Calu3 (cell line): ENCODE measurements around the gene ZBTB32. TPM values are rescaled to one million over a fixed set of nuclear protein-coding genes. Genes with fewer than 3 reads are reported as not detected.

Source experiments
- BruUV-seq: library from RNA; stranded (reverse); fragments of 400-500 nt; replicated peaks from 2 replicates; lab custom pipeline; 2021; lab: Mats Ljungman, UMichigan
- CTCF ChIA-PET: fragments of 300-600 bp; sonication (Branson Sonifier 250); formaldehyde crosslinking; loops from one replicate; lab custom pipeline; 2022; ENCODE audit warnings: antibody characterized with exemption; lab: Charles Lee
- DNase-seq: peaks from one replicate; pipeline ENCODE4 v3.0.0; 2022
- H3K27ac Mint-ChIP-seq: one replicate; pipeline ENCODE4 v1.8.0; 2022; ENCODE audit warnings: mixed read lengths; ENCODE audit not compliant: unreplicated experiment
- H3K27me3 Mint-ChIP-seq: one replicate; pipeline ENCODE4 v1.8.0; 2022; ENCODE audit warnings: mixed read lengths; ENCODE audit not compliant: unreplicated experiment
- H3K36me3 Mint-ChIP-seq: one replicate; pipeline ENCODE4 v1.8.0; 2022; ENCODE audit warnings: mild to moderate bottlenecking, moderate library complexity, mixed read lengths; ENCODE audit not compliant: insufficient read depth, unreplicated experiment
- H3K4me1 Mint-ChIP-seq: one replicate; pipeline ENCODE4 v1.8.0; 2022; ENCODE audit warnings: mild to moderate bottlenecking, low read depth, mixed read lengths; ENCODE audit not compliant: unreplicated experiment
- H3K4me3 Mint-ChIP-seq: one replicate; pipeline ENCODE4 v1.8.0; 2022; ENCODE audit warnings: mild to moderate bottlenecking, low read depth, moderate library complexity, mixed read lengths; ENCODE audit not compliant: unreplicated experiment
- H3K9me3 Mint-ChIP-seq: one replicate; pipeline ENCODE4 v1.8.0; 2022; ENCODE audit warnings: low read depth, mixed read lengths; ENCODE audit not compliant: unreplicated experiment
- intact Hi-C: fragments of 100-400 bp; cut with micrococcal nuclease; formaldehyde crosslinking; loops from one replicate; pipeline ENCODE4 v1.10.0; 2022; ENCODE audit not compliant: unreplicated experiment
- total RNA-seq: library from RNA; stranded (reverse); gene quantifications from 2 replicates; pipeline ENCODE4 v1.2.3, GENCODE V29; 2022
- TF ChIP-seq, protein P1 (sequence below): fragments of 200-600 bp; IDR thresholded peaks from one replicate; pipeline ENCODE4 v1.8.0; 2022; ENCODE audit warnings: antibody characterized with exemption; ENCODE audit not compliant: unreplicated experiment

The ZBTB32 gene
- total RNA-seq, 1 experiment from 2014 or later: not detected

DNA sequence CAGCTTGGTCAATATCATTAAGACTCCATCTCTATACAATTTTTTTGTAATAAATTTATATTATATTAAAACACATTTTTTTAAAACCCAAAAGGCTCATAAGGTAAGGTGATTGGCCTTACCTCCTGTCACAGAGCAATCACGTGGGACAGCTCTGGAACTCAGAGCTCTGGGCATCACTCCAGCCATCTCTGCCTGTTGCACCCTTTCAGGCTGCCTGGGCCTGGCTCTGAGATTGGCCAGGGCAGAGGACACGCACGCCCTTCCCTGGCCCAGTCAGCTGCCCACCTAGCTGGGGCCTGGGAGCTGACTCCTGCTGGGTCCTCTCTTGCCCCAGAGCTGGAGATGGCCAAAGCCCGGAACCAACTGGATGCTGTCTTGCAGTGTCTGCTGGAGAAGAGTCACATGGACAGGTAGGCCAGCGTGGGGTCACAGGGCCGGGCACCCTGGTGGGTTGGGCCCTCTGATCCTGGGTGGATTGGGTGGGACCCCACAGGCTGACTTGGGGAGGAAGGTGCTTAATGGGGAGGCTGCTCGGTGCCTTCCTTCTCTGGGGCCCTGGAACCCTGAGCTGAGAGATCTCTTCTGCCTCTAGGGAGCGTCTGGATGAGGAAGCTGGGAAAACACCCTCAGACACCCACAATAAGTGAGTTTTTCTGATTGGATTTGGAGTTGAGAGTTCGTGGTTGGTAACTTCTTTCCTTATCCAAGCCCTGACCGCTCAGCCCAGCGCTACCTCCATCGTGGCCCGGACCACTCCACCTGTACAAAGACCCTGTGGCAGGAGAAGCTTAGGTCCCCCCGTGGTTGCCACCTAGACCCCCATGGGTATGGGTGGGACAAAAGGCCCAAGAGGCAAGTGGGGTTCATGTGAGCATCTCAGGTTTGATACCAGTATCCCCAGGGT lies 47.7 kb downstream of the ZBTB32 start:
- H3K36me3 Mint-ChIP-seq: peaks cover 53% of the 10 kb centered on the region
- no peak overlapping the region for H3K4me3 Mint-ChIP-seq
- TF ChIP-seq, protein P1, sequence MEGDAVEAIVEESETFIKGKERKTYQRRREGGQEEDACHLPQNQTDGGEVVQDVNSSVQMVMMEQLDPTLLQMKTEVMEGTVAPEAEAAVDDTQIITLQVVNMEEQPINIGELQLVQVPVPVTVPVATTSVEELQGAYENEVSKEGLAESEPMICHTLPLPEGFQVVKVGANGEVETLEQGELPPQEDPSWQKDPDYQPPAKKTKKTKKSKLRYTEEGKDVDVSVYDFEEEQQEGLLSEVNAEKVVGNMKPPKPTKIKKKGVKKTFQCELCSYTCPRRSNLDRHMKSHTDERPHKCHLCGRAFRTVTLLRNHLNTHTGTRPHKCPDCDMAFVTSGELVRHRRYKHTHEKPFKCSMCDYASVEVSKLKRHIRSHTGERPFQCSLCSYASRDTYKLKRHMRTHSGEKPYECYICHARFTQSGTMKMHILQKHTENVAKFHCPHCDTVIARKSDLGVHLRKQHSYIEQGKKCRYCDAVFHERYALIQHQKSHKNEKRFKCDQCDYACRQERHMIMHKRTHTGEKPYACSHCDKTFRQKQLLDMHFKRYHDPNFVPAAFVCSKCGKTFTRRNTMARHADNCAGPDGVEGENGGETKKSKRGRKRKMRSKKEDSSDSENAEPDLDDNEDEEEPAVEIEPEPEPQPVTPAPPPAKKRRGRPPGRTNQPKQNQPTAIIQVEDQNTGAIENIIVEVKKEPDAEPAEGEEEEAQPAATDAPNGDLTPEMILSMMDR: no peak
- DNase-seq: no peak
- no peak overlapping the region for H3K27ac Mint-ChIP-seq
- no TSS peak for BruUV-seq
- no peaks in the 10 kb centered on the region for H3K9me3 Mint-ChIP-seq
- CTCF ChIA-PET: no interaction called here
- intact Hi-C loops: no loop called here
- no peaks in the 10 kb centered on the region for H3K27me3 Mint-ChIP-seq
- H3K4me1 Mint-ChIP-seq: peaks cover 18% of the 10 kb centered on the region

DNA sequence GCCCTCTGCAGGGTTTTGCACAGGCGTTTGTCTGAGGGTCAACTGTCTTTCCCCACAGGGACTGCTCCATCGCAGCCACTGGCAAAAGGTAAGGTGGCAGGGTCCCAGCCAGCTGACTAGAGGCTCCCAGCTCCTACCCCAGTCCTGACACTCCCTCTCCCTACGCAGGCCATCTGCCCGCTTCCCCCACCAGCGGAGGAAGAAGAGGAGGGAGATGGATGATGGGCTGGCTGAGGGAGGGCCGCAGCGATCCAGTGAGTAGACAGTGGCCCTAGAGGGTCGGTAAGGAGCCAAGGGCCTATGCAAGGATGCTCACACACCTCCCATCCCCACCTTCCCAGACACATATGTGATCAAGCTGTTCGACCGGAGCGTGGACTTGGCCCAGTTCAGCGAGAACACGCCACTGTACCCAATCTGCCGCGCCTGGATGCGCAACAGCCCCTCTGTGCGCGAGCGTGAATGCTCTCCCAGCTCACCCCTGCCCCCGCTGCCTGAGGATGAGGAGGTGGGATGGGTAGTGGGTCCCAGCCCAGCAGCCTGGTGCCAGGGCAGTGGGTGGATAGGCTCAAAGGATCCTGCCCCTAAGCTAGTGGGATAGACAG lies 48.5 kb downstream of the ZBTB32 start:
- no peaks in the 10 kb centered on the region for H3K27me3 Mint-ChIP-seq
- H3K9me3 Mint-ChIP-seq: no peaks in the 10 kb centered on the region
- TF ChIP-seq, protein P1: no peak
- BruUV-seq: no TSS peak
- DNase-seq: no peak
- peaks cover 60% of the 10 kb centered on the region for H3K36me3 Mint-ChIP-seq
- CTCF ChIA-PET: no interaction called here
- H3K4me3 Mint-ChIP-seq: no peak overlapping the region
- intact Hi-C loops: no loop called here
- H3K27ac Mint-ChIP-seq: no peak overlapping the region
- peaks cover 16% of the 10 kb centered on the region for H3K4me1 Mint-ChIP-seq

DNA sequence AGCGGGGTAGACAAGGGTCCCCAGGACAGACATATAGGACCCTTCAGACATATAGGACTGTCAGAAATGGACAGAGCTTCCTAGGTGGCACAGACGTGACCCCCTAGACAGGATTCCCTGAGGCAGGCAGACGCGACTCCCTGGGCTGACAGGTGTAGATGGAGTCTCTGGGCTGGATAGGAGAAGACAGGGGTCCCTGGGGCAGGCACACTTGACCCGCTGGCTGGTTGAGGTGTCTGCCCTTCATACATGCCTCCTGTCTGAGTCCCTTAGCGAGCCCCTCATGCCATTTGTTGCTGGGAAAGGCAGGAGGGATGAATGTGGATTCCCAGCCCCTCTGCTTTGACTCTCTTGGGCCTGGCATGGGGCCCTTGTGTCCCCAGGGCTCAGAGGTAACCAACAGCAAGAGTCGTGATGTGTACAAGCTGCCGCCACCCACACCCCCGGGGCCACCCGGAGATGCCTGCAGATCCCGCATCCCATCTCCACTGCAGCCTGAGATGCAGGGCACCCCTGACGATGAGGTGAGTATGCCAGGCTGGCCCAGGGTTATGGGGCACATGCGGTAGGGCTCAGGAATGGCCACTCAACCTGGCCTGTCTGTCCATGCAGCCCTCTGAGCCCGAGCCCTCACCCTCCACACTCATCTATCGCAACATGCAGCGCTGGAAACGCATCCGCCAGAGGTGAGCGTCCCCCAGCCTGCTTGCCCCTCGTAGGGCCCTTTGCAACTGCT lies 49.4 kb downstream of the ZBTB32 start:
- DNase-seq: no peak
- Mint-ChIP-seq H3K27me3 (no peaks in the 10 kb centered on the region), H3K4me1 (peaks cover 15% of the 10 kb centered on the region), H3K27ac (no peak overlapping the region), H3K36me3 (peaks cover 60% of the 10 kb centered on the region), H3K4me3 (no peak overlapping the region), H3K9me3 (no peaks in the 10 kb centered on the region)
- CTCF ChIA-PET: no interaction called here
- TF ChIP-seq, protein P1: no peak
- no TSS peak for BruUV-seq
- intact Hi-C loops: no loop called here

DNA sequence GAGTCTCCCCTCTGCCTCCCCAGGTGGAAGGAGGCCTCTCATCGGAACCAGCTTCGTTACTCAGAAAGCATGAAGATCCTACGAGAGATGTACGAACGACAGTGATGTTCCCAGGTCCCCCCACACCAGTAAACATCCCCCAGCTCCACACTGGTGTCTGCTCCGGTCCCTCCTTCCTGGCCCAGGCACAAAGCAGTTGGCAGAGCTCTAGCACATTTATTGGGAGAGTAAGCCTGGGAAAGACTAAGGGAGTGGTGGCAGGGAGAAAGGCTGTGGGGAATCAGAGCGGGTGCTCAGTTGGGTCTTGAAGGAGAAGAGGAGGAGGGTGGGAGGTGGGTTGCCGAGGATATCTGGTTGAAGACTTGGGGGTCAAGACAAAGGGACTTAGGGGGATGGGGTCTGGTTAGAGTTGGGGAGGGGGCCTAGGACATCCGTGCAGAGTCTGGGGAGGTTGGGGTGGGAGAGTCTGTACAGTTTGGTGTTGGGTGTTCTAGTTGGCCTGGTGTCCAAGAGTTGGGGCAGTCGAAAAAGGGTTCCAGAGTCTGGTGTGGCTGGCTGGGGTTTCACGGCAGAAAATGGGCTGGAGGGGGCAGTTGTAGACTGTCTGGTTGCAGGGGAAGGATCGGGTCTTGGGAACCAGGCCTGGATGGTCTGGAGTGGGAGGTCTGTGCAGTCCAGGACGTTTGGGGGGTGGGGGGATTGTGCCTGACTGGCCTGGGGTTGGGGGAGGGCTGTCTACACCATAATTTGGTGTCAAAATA lies 50.2 kb downstream of the ZBTB32 start:
- Mint-ChIP-seq H3K36me3 (peaks cover 60% of the 10 kb centered on the region), H3K9me3 (no peaks in the 10 kb centered on the region), H3K27me3 (no peaks in the 10 kb centered on the region), H3K4me3 (no peak overlapping the region), H3K4me1 (peaks cover 15% of the 10 kb centered on the region), H3K27ac (no peak overlapping the region)
- no peak for DNase-seq
- TF ChIP-seq, protein P1: no peak
- intact Hi-C loops: no loop called here
- no TSS peak for BruUV-seq
- CTCF ChIA-PET: interaction anchor here (0.6 kb wide), 1 partner anchor 65 kb away, joined by 7 read pairs; no protein-coding TSS in a partner anchor
